ENCODE results near the gene ATM.
"Not testable (repeated sequence)": the region's sequence is repeated elsewhere in the genome, so short reads cannot be mapped to it uniquely, and the experiment has no call there.

Gene ATM

DNA sequence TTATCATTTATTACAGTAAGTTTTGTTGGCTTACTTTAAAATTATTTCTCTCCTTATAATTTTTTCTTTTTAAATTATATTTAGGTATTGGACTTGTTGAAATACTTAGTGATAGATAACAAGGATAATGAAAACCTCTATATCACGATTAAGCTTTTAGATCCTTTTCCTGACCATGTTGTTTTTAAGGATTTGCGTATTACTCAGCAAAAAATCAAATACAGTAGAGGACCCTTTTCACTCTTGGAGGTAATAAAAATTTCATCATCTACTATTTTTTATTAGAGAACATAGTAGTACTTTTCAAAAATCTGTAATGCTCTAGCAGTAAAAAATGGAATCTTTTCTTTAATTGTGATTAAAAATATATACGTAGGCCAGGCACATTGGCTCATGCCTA lies 70.4 kb downstream of the ATM start:
- no peak for DNase-seq

DNA sequence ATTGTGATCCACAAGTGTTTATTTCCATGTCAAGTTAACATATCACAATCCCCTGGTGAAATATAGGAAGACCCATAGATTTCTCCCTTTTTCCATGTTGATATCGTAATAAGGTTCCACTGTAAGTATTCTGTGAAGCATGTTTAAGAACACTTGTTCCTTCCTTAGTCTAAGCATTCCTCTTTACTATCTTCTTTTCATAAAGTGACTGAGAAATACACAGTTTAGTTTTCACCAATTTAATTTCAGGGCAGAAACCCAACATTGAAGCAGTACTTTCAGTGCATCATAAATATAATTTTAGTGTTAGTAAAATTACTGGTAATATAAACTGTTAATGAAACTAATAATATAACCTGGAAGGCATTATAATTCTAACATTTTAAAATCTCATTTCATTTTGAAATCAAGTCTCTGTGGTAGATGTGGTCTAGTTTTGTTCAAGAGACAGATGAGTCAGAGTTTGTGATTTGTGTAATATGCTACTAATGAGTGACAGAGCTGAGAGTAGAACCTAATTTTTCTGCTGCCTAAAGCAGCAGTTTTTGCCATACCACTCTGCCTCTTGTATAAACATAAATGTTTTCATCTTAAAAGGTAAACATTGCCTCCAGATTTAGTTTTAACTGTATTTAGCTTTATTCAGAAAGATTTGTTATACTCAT lies 79.4 kb downstream of the ATM start:
- DNase-seq, result peak; percentile 19

GRCh38 chr11:108307751-108308150 lies 84.9 kb downstream of the ATM start:
- DNase-seq, result no peak

DNA sequence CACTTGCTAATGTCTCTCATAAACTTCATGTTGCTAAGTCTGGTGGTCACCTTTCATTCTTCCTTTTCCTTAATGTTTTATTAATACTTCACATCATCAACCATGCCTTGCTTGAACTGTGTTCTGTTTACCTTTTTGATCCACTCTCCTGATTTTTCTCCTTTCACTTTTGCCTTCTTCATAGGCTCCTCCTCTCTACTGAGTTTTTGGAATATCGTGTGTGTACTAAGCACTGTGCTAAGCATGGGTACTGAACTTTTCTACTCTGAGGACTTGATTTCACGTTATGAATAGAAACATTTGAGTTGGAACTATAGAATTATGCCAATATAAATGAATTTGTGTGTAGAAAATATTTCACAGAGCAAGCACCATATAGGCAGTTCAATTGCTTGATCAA lies 90.6 kb downstream of the ATM start:
- no peak for DNase-seq

DNA sequence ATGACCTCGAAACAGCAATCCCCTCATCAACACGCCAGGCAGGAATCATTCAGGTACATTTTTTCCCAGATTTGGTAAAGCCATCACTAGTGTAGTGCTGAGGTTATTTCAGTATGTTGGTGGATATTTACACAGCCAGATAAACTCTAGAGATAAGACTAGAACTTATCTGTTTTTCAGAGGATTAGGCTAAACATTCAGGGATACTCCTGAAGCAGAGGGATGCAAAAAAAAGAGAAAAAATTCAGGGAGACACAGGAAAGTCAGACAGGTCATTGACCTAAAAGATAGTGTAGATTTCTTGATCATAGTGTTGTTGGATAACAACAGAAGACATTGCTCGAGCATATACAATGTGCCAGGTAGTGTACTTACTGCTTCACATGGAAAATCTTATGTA lies 93.2 kb downstream of the ATM start:
- DNase-seq, result no peak

DNA sequence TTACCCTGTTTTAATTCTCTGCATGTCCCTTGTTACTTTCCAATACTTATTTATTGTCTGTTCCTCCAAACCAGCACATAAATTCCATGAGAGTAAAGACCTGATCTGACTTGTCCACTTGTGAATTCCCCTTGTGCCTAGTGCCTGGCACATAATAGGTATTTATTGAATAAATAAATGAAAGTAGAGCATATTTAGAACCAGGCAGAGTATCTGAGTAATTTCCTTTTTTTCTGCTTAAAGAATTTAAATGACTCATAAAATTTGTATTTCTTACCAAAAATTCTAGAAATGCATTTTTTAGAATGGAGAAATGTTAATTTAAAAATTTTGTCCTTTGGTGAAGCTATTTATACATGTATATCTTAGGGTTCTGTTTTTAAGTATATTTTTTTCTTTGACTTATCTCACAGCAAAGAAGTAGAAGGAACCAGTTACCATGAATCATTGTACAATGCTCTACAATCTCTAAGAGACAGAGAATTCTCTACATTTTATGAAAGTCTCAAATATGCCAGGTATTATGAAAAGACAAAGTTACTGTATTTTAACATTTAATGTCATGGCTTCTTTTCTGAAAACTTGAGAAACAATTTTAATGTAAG lies 96.8 kb downstream of the ATM start:
- DNase-seq, result peak; percentile 45

- no peak for DNase-seq
Measured at GRCh38 chr11:108322666-108323065, 99.8 kb downstream of the ATM start.

DNA sequence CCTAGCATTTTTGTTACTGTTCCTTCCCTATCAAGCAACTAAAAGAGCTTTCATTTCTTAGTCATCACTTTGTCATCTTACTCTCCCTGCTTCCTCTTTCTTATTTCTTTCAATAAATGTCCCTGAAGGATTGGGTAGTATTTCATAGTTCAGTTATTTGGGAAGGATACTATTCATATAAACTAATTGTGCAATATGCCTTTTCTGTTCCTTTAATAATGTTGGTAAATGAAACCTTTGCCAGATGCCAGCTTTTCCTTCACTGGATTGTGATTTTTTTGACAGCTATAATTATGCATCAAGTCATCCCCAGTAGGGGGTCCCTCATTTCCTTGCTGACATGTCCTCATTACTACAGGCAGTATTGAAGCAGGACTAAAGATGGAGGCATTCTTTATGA lies 101.7 kb downstream of the ATM start:
- DNase-seq, result peak; percentile 45

GRCh38 chr11:108333403-108333899 lies 110.6 kb downstream of the ATM start:
- DNase-seq, result no peak

GRCh38 chr11:108338750-108339149 lies 115.9 kb downstream of the ATM start:
- DNase-seq, result no peak

DNA sequence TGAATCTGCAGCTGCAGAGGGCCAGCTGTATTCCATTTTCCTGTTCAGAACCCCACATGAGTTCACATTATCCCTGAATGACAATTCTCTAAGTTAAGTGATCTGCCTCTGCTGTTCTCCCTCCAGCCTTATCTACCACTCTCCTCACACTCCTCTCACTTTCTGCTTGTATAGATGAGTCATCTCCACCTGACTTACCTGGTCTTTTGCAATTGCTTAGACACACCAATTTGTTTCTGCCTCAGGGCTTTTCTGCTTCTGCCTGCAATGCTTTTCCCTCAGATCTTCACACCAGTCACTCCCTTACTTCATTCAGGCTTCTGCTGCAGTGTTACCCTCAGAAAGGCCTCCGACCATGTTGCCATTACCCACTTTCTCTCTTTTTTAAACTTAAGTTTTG lies 118.1 kb downstream of the ATM start:
- DNase-seq, result no peak

- no peak for DNase-seq
Measured at GRCh38 chr11:108341654-108342053, 118.8 kb downstream of the ATM start.

- DNase-seq, result no peak
Measured at GRCh38 chr11:108343714-108344113, 120.8 kb downstream of the ATM start.

DNA sequence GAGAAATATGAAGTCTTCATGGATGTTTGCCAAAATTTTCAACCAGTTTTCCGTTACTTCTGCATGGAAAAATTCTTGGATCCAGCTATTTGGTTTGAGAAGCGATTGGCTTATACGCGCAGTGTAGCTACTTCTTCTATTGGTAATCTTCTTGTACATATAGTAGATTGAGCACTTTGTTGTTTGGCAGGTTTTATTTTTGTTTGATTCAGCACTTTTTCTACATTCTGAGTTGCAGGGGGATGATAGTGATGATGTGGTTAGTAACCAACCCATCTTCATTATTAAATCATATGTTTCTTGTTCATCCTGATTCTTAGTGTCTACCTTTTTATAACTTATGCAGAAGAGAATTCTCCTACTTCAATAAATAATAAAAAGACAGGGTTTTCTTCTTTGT lies 122.9 kb downstream of the ATM start:
- no peak for DNase-seq

GRCh38 chr11:108346451-108346850 lies 123.6 kb downstream of the ATM start:
- no peak for DNase-seq

GRCh38 chr11:108351468-108351867 lies 128.6 kb downstream of the ATM start:
- no peak for DNase-seq

- peak; percentile 51 for DNase-seq
Measured at GRCh38 chr11:108364159-108364558, 141.3 kb downstream of the ATM start.

- peak; percentile 3 for DNase-seq
Measured at GRCh38 chr11:108368134-108368533, 145.3 kb downstream of the ATM start.

GRCh38 chr11:108369064-108369463 lies 146.2 kb downstream of the ATM start:
- DNase-seq, result no peak

- no peak for DNase-seq
Measured at GRCh38 chr11:108370315-108370714, 147.4 kb downstream of the ATM start.

DNA sequence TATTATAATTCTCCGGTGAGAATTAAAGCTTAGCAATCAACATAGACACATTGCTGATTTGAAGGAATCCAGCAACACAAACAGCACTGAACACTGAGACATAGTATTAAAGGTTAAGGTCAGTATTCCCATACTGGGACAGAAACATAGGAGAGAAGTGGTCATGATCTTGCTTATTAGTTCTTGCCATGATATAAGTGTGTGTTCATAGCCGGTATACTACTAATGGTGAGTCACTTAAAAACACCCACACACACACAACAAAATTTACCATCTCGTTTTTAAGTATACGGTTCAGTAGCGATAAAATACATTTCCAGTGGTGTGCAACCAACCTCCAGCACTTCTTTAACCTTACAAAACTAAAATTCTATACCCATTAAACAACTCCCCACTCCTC lies 148.1 kb downstream of the ATM start:
- no peak for DNase-seq

DNA sequence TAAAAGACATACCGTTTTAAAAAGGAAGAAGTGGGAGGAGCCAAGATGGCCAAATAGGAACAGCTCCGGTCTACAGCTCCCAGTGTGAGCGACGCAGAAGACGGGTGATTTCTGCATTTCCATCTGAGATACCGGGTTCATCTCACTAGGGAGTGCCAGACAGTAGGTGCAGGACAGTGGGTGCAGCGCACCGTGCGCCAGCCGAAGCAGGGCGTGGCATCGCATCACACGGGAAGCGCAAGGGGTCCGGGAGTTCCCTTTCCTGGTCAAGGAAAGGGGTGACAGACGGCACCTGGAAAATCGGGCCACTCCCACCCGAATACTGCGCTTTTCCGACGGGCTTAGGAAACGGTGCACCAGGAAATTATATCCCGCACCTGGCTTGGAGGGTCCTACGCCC lies 150.6 kb downstream of the ATM start:
- not testable (repeated sequence) for DNase-seq

DNA sequence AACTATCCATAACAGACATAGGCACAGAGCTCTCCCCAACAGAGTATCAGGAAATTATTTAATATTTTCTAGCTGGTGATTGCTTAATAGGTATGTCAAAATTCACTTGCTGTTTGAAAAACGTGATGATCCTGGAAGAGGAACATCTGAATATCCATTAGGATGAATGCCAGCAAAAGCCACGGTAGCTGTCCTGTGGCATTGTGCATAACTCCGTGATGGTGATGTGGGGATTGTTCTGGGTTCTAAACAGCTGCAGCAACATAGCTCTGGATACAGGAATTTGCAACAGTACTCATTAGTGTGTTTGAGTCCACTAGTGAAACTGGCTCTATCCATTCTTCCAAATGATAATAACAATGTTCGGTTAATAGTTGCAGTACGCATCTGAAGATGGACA lies 165.7 kb downstream of the ATM start:
- no peak for DNase-seq

DNA sequence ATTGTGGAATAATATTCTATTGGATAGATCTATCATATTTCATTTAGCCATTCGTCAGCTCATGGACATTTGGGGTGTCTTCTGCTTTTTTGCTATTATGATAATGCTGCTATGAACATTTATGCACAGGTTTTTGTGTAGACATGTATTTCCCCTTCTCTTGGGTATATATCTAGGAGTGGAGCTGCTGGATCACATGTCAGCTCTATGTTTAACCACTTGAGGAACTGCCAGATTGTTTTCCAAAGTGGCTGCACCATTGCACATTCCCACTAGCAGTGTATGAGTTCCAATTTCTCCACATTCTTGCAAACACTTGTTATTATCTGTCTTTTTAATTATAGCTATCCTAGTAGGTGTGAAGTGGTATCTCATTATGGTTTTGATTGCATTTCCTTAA lies 169.5 kb downstream of the ATM start:
- no peak for DNase-seq

DNA sequence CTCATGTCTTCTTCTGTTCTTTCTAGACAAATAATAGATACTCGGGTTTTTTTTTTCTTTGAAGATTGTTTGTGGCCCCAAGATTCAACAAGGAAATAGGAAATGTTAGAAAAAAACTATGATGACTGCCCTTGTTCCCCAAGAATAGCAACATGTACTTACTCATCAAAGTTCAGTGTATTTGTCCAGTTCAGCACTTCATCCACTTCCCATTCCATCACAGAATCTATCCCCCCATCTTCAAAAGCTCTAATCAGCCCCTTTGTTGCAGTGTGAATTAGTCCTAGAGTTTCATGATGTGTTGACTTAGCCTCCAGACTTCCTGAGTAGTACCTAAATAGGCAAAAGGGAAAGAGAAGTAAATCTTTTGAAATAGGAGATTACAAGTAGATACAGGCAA lies 170.2 kb downstream of the ATM start:
- no peak for DNase-seq

Measured in fibroblast of skin of right quadriceps (primary cell).